SK-N-SH treated with all-trans-retinoic acid at 6 μM for 48 hours (cell line): Measurements from ENCODE around the gene FTH1.

Source experiments
- CSDC2 ChIP-seq: fragments of 250-450 bp; sonication (Bioruptor Pico); IDR thresholded peaks from 2 replicates; pipeline ENCODE4 v1.5.0; 2020; ENCODE audit warnings: mild to moderate bottlenecking, moderate library complexity
- TOX ChIP-seq: fragments of 250-450 bp; sonication (Bioruptor Pico); IDR thresholded peaks from 2 replicates; pipeline ENCODE4 v1.8.0; 2021; ENCODE audit warnings: mild to moderate bottlenecking, moderate library complexity, borderline replicate concordance
- ZFP3 ChIP-seq: fragments of 250-450 bp; sonication (Bioruptor Pico); IDR thresholded peaks from 2 replicates; pipeline ENCODE4 v1.5.0; 2020; ENCODE audit warnings: mild to moderate bottlenecking, moderate library complexity
- ZFP30 ChIP-seq: fragments of 450-650 bp; formaldehyde crosslinking; IDR thresholded peaks from 2 replicates; pipeline ENCODE4 v1.5.0; 2022; ENCODE audit warnings: mild to moderate bottlenecking, moderate library complexity
- ZNF565 ChIP-seq: fragments of 450-650 bp; formaldehyde crosslinking; conservative IDR thresholded peaks from 2 replicates; pipeline ENCODE4 v1.5.0; 2020; ENCODE audit warnings: low read depth, mild to moderate bottlenecking, moderate library complexity
- ZNF70 ChIP-seq: fragments of 450-650 bp; formaldehyde crosslinking; IDR thresholded peaks from 2 replicates; pipeline ENCODE4 v1.5.0; 2020; ENCODE audit warnings: mild to moderate bottlenecking, moderate library complexity
- TF ChIP-seq, protein P1 (sequence below): fragments of 250-450 bp; sonication (Bioruptor Pico); IDR thresholded peaks from 2 replicates; pipeline ENCODE4 v1.5.0; 2020; ENCODE audit warnings: mild to moderate bottlenecking, moderate library complexity
- TF ChIP-seq, protein P2 (sequence below): fragments of 250-450 bp; sonication (Bioruptor Pico); IDR thresholded peaks from 2 replicates; pipeline ENCODE4 v1.8.0; 2021; ENCODE audit warnings: low read depth, mild to moderate bottlenecking, moderate library complexity, borderline replicate concordance
- TF ChIP-seq, protein P3 (sequence below): fragments of 250-450 bp; sonication (Bioruptor Pico); IDR thresholded peaks from 2 replicates; pipeline ENCODE4 v1.5.1; 2021; ENCODE audit warnings: mild to moderate bottlenecking, moderate library complexity
- TF ChIP-seq, protein P4 (sequence below): fragments of 250-450 bp; sonication (Bioruptor Pico); IDR thresholded peaks from 2 replicates; pipeline ENCODE4 v1.8.0; 2020; ENCODE audit warnings: mild to moderate bottlenecking, moderate library complexity, borderline replicate concordance

DNA sequence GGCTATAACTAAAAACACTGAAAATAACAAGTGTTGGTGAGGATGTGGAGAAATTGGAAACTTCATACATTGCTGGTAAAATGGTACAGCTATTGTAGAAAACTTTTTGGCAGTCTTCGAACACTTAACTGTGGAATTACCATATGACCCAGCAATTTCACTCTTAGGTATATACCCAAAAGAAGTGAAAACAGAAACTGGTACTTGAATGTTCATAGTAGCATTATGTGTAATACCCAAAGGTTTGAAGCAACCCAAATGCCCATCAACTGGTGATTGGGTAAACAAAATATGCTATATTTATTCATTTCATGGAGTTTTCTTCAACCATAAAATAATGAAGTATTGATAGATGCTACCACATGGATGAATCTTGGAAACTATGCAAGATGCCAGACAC, 40.8 kb upstream of the FTH1 start:
- TF ChIP-seq CSDC2 (no peak), TOX (no peak), ZFP3 (CRISPR knock-in tag) (no peak), ZNF70 (CRISPR knock-in tag) (no peak), ZFP30 (CRISPR knock-in tag) (no peak), ZNF565 (no peak)
- TF ChIP-seq, protein P1, sequence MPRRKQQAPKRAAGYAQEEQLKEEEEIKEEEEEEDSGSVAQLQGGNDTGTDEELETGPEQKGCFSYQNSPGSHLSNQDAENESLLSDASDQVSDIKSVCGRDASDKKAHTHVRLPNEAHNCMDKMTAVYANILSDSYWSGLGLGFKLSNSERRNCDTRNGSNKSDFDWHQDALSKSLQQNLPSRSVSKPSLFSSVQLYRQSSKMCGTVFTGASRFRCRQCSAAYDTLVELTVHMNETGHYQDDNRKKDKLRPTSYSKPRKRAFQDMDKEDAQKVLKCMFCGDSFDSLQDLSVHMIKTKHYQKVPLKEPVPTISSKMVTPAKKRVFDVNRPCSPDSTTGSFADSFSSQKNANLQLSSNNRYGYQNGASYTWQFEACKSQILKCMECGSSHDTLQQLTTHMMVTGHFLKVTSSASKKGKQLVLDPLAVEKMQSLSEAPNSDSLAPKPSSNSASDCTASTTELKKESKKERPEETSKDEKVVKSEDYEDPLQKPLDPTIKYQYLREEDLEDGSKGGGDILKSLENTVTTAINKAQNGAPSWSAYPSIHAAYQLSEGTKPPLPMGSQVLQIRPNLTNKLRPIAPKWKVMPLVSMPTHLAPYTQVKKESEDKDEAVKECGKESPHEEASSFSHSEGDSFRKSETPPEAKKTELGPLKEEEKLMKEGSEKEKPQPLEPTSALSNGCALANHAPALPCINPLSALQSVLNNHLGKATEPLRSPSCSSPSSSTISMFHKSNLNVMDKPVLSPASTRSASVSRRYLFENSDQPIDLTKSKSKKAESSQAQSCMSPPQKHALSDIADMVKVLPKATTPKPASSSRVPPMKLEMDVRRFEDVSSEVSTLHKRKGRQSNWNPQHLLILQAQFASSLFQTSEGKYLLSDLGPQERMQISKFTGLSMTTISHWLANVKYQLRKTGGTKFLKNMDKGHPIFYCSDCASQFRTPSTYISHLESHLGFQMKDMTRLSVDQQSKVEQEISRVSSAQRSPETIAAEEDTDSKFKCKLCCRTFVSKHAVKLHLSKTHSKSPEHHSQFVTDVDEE (CRISPR knock-in tag): no peak
- TF ChIP-seq, protein P2, sequence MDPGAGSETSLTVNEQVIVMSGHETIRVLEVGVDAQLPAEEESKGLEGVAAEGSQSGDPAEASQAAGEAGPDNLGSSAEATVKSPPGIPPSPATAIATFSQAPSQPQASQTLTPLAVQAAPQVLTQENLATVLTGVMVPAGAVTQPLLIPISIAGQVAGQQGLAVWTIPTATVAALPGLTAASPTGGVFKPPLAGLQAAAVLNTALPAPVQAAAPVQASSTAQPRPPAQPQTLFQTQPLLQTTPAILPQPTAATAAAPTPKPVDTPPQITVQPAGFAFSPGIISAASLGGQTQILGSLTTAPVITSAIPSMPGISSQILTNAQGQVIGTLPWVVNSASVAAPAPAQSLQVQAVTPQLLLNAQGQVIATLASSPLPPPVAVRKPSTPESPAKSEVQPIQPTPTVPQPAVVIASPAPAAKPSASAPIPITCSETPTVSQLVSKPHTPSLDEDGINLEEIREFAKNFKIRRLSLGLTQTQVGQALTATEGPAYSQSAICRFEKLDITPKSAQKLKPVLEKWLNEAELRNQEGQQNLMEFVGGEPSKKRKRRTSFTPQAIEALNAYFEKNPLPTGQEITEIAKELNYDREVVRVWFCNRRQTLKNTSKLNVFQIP (CRISPR knock-in tag): no peak
- TF ChIP-seq, protein P3, sequence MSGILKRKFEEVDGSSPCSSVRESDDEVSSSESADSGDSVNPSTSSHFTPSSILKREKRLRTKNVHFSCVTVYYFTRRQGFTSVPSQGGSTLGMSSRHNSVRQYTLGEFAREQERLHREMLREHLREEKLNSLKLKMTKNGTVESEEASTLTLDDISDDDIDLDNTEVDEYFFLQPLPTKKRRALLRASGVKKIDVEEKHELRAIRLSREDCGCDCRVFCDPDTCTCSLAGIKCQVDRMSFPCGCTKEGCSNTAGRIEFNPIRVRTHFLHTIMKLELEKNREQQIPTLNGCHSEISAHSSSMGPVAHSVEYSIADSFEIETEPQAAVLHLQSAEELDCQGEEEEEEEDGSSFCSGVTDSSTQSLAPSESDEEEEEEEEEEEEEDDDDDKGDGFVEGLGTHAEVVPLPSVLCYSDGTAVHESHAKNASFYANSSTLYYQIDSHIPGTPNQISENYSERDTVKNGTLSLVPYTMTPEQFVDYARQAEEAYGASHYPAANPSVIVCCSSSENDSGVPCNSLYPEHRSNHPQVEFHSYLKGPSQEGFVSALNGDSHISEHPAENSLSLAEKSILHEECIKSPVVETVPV (CRISPR knock-in tag): no peak
- TF ChIP-seq, protein P4, sequence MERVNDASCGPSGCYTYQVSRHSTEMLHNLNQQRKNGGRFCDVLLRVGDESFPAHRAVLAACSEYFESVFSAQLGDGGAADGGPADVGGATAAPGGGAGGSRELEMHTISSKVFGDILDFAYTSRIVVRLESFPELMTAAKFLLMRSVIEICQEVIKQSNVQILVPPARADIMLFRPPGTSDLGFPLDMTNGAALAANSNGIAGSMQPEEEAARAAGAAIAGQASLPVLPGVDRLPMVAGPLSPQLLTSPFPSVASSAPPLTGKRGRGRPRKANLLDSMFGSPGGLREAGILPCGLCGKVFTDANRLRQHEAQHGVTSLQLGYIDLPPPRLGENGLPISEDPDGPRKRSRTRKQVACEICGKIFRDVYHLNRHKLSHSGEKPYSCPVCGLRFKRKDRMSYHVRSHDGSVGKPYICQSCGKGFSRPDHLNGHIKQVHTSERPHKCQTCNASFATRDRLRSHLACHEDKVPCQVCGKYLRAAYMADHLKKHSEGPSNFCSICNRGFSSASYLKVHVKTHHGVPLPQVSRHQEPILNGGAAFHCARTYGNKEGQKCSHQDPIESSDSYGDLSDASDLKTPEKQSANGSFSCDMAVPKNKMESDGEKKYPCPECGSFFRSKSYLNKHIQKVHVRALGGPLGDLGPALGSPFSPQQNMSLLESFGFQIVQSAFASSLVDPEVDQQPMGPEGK (CRISPR knock-in tag): no peak
